ENCODE results near the gene DYNC2H1. TPM values are rescaled to one million over a fixed set of nuclear protein-coding genes. Genes with fewer than 3 reads are reported as not detected.

The DYNC2H1 gene
- total and polyA plus RNA-seq, 12 donors, result 2.2 to 5.9 (median 3.9) TPM

GRCh38 chr11:103483996-103484395 is 374.8 kb downstream of the DYNC2H1 start:
- no peak overlapping the region for H3K4me3 ChIP-seq
- no peak overlapping the region for H3K27ac ChIP-seq
- no peaks in the 10 kb centered on the region for H3K36me3 ChIP-seq
- H3K27me3 ChIP-seq, result no peaks in the 10 kb centered on the region
- DNase-seq, result no peak
- TF ChIP-seq, protein P1, sequence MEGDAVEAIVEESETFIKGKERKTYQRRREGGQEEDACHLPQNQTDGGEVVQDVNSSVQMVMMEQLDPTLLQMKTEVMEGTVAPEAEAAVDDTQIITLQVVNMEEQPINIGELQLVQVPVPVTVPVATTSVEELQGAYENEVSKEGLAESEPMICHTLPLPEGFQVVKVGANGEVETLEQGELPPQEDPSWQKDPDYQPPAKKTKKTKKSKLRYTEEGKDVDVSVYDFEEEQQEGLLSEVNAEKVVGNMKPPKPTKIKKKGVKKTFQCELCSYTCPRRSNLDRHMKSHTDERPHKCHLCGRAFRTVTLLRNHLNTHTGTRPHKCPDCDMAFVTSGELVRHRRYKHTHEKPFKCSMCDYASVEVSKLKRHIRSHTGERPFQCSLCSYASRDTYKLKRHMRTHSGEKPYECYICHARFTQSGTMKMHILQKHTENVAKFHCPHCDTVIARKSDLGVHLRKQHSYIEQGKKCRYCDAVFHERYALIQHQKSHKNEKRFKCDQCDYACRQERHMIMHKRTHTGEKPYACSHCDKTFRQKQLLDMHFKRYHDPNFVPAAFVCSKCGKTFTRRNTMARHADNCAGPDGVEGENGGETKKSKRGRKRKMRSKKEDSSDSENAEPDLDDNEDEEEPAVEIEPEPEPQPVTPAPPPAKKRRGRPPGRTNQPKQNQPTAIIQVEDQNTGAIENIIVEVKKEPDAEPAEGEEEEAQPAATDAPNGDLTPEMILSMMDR (IDR thresholded peaks at IDR 0.05), result no peak
- intact Hi-C loops (cut with DNase I), result no loop called here
- H3K4me1 ChIP-seq, result no peaks in the 10 kb centered on the region
- no peaks in the 10 kb centered on the region for H3K9me3 ChIP-seq
- no peak for ATAC-seq

- WGBS, 2 donors, result 92 to 98% methylated on average over 3 of the region's 3 CpGs
- Histone ChIP-seq H3K36me3 (no peaks in the 10 kb centered on the region), H3K4me1 (no peaks in the 10 kb centered on the region), H3K9me3 (no peaks in the 10 kb centered on the region), H3K27ac (no peak overlapping the region), H3K4me3 (no peak overlapping the region), H3K27me3 (no peaks in the 10 kb centered on the region)
- TF ChIP-seq, protein P1 (IDR thresholded peaks at IDR 0.05), result no peak
- DNase-seq (no peak), ATAC-seq (no peak)
- intact Hi-C loops (cut with DNase I), result no loop called here
Measured at GRCh38 chr11:103484545-103484944, 375.3 kb downstream of the DYNC2H1 start.

DNA sequence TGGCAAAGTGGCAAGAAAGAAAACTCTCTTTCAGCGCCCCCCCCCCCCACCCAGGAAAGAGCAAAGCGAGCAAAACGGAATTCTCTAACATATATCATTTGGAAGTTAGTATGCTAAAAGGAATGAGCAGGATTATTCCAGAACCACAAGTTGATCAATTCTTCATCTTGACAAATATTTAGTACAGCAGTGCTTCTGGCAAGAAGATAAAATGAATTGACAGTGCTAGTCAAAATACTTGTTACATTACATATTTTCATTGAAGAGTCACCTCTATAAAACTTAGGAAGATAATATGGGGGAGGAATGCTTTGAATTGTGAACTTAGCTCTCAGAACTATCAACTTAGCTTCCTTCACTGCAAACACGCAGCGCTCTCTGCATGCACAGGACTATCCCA is 377.4 kb downstream of the DYNC2H1 start:
- no peaks in the 10 kb centered on the region for H3K36me3 ChIP-seq
- H3K4me3 ChIP-seq, result no peak overlapping the region
- TF ChIP-seq, protein P1 (IDR thresholded peaks at IDR 0.05), result no peak
- ATAC-seq (no peak), DNase-seq (no peak)
- intact Hi-C loops (cut with DNase I), result no loop called here
- no peak overlapping the region for H3K27ac ChIP-seq
- H3K4me1 ChIP-seq, result no peaks in the 10 kb centered on the region
- 87 to 92% methylated on average over 5 of the region's 5 CpGs for WGBS, 2 donors
- no peaks in the 10 kb centered on the region for H3K27me3 ChIP-seq
- peaks cover 0 to 6% (median 0%) of the 10 kb centered on the region in 11 donors for H3K9me3 ChIP-seq

GRCh38 chr11:103487113-103487512 is 377.9 kb downstream of the DYNC2H1 start:
- no peak for ATAC-seq
- 92 to 96% methylated on average over 4 of the region's 4 CpGs for WGBS, 2 donors

More at GRCh38 chr11:103487113-103487512, 377.9 kb downstream of the DYNC2H1 start:
- H3K9me3 ChIP-seq, result peaks cover 0 to 6% (median 0%) of the 10 kb centered on the region in 11 donors
- H3K4me3 ChIP-seq, result no peak overlapping the region
- no peaks in the 10 kb centered on the region for H3K36me3 ChIP-seq
- no peak for DNase-seq
- H3K27me3 ChIP-seq, result no peaks in the 10 kb centered on the region
- TF ChIP-seq, protein P1 (IDR thresholded peaks at IDR 0.05), result no peak
- H3K4me1 ChIP-seq, result no peaks in the 10 kb centered on the region
- H3K27ac ChIP-seq, result no peak overlapping the region
- intact Hi-C loops (cut with DNase I), result no loop called here

Measured in heart right ventricle (tissue), 16 donors.